HS-5 (cell line): Measurements from ENCODE around the gene ANTXR2.
"Not testable (repeated sequence)": the region's sequence is repeated elsewhere in the genome, so short reads cannot be mapped to it uniquely, and the experiment has no call there.

Source experiments
- DNase-seq: peaks from one replicate; pipeline ENCODE4 v3.0.0-alpha.2; 2012; ENCODE audit warnings: low read depth

ANTXR2 gene

DNA sequence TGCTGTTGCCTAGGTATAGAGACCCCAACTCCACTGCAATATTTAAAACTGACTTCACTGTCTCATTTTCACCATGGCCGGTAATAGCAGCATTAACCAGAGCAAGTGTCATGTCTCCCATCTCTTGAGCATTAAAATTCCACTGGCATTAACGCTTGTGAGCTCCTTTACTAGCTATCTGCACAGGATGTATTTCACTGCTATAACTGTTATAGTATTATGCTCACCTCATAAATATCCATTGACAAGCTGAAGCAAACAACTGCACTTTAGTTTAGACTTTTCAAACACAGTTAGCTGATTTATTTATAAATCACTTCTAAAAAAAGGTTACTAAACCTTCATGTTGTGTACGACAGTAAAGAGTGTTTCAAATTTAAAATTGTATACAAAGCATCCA, 157.8 kb downstream of the ANTXR2 start:
- no peak for DNase-seq

DNA sequence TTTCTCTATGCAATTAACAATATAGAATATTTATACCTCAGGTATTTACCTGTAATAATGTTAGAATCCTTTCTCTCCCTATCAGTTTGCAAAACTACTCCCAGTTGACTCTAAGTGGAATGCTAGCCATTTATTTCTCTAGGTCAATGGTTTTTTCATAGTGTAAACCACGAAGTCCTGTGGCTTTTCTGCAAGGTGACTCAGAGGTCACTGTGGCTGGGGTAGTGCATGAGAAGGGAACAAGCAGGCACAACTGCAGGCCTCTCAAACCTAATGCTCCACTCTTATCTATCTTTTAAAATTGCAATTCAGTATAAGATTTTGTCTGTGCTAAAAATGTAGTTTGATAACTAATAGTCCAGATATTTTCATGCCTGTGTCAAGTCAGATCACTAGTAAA, 159.4 kb downstream of the ANTXR2 start:
- peak; percentile 6 for DNase-seq

DNA sequence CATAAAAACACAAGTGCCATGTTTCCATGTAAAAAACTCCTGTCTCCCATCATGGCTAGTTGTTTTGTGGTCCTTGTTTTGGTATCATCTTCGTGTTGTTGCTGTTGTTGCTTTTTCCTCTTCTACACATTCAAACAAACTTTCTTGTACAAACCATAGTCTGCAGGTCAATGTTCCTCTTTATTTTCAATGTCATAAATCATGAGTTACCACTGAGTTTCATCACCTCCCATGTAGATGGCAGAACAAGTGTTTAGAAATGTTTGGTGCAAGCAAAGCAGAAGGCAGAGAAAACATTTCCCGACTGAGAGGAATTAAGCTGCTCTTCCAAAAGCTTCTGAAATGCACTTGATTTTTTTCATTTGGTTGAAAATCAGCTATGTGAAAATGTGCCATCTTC, 166.0 kb downstream of the ANTXR2 start:
- no peak for DNase-seq

DNA sequence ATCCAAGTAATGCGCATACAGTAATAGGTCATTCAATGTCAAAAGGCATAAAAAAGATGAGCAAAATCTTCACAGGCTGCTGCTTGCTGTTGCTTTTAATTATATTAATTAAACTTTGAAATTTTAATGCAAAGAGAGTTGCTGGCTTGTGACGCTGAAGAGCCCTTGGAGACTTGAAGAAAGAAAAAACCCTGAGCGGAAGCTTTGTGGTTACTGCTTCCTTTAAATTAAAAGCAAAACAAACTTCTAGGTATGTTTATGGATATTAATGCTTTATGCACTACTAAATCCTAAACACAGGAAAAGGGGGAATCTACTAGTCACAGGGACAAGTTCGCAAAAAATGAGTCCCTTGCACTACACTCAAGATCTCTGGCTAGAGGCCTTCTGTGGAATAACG, 166.7 kb downstream of the ANTXR2 start:
- no peak for DNase-seq

DNA sequence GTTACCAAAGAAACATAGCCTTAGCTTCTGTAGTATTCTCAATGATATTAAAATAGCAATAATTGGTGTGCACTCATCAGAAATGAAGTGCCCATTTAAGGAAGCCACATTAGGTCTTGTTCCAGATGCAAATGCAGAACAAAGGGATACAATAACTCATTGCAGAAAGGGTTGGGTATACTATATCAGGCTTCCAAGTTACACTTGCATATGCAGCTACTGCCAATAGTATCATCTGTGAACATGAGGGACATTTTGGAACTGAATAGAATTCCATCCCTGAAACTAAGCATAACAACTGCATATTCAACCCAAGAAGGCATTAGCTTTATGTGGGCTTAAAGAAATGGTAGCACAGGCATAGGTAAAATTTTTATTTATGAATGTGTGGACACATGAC, 167.8 kb downstream of the ANTXR2 start:
- DNase-seq, result no peak

DNA sequence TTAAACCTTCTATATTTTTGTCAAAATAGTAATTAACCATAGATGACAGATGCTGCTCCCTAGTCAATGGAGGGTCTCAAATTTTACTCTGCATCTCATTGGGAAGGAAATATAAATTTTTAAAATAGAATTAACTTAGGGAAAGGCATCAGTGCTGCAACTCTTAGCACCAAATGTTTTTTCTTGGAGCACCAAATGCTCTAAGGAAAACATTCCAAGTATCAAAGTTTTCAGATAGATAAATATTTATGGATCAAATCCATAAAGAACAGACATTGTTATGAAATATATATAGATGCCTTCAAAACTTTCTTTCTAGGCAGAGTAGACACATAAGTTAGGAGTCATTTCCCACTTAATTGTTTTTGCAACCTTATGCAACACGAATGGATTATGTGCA, 168.7 kb downstream of the ANTXR2 start:
- no peak for DNase-seq

DNA sequence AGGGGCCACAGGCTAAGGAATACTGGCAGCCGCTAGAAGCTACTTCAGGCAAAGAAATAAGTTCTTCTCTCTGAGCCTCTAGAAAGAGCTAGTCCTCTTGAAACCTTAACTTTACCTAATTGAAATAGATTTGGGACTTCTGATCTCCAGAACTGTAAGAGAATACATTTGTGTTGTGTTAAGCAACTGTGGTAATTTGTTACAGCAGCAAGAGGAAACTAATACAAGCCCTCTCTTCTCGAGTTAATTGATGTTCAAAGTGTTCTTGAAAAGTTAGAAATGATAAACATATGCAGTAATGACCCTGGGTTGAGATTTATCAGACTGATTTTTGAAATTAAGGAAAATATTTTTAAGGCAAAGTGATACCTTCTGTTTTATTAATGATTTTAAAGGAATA, 172.8 kb downstream of the ANTXR2 start:
- no peak for DNase-seq

DNA sequence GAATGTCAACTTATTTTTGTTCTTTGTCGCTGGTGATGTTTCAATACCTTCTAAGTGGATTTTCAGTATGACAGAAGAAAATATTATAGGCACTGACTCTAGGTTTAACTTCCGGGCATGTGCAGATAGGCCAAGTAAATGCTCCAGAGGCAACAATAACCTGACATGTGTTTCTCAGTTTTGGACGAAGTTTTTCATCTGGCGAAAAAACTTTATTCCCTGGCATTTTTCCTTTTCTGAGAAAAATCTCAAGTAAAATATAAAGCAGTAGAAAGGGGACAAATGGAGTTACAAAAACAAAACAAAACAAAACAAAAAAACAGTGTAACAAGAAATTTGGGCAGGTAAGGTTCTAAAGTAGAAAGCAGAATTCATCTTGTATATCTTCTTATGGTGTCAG, 173.5 kb downstream of the ANTXR2 start:
- no peak for DNase-seq

DNA sequence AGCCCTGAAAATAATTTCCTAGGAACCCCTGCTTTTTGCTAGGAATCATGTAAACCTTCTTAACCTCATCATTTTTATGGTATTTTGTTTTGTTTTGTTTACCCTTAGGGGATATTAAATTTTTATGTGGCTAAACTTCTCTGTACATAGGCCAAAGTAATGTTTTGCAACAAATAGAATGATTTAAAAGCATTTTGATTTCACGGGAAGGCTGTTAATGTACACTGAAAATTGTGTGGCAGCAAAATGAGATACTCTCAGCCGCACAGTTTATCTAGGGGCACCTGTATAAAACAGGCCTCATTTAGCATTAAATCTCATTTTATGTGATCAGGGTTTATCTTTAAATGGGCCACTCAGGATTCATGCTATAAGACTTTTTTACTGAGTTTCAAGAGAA, 175.0 kb downstream of the ANTXR2 start:
- DNase-seq, result no peak

DNA sequence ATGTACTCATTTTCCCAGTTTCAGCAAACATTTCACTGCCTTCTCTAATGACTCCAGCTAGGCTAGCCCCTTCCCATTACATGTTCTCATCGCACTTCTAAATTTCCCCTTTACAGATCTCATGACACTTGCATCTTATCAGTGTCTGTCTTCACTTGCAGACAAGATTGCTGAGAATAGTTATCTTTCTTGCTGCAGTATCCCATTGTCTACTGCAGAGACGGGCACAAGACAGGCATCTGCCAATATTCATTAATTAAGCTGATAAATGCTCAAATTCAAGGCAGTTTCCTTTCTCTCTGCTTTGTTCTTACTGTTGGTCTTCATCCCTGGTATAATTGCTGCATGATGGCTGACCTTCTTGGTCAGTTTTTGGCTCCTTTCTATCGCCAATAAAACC, 175.9 kb downstream of the ANTXR2 start:
- no peak for DNase-seq

DNA sequence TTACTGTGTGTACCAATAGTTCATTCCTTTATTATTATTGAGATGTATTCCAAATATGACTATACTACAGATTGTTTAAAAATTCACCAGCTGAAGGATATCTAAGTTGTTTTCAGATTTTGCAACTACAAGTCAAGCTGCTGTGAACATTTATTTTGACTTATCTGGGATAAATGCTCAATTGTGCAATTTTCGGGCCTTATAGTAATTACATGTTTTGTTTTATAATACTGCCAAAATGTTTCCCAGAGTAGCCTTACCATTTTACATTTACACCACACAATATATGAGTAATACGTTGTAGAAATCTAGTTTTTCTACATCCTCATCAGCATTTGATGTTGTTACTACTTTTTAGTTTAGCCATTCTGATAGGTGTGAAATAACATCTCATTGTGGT, 179.6 kb downstream of the ANTXR2 start:
- no peak for DNase-seq

DNA sequence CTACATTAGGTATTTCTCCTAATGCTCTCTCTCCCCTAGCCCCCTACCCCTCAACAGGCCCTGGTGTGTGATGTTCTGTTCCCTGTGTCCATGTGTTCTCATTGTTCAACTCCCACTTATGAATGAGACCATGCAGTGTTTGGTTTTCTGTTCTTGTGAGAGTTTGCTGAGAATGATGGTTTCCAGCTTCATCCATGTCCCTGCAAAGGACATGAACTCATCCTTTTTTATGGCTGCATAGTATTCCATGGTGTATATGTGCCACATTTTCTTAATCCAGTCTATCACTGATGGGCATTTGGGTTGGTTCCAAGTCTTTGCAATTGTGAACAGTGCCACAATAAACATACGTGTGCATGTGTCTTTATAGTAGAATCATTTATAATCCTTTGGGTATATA, 184.0 kb downstream of the ANTXR2 start:
- DNase-seq, result not testable (repeated sequence)

DNA sequence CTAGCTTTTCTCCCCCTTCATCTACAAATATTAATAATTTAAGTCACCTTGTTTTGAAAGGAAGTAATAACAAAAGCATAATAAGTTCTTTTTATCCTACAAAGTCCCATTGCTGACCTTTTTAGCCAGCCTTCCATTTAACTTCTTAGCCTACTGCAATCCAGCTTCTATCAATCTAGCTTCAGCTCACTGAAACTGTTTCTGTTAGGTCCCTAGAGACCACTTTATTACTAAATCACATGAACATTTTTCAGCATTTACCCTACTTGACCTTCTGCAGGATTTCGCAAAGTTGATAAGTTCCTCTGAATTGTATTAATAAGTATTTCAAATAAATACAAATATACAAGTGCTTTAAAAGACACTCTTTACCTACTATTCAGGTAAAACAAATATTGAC, 186.5 kb downstream of the ANTXR2 start:
- DNase-seq, result no peak

DNA sequence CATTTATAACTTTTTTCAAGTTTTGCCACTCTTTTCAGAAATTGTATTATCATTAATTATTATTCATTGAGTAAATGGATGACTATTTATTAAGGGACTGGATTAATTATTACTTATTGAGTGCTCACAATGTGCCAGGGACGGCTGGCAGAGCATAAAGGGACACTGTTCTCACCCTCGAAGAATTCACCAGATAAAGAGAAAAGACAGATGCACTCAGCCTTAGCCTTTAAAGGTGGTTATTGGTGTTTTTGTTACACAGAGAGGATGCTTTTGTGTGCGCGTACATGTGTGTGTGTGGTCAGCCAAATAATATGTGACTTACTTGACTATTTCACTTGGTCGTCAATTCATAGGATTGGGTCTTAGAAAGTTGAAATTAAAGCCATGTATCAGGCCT, 187.0 kb downstream of the ANTXR2 start:
- DNase-seq, result no peak

DNA sequence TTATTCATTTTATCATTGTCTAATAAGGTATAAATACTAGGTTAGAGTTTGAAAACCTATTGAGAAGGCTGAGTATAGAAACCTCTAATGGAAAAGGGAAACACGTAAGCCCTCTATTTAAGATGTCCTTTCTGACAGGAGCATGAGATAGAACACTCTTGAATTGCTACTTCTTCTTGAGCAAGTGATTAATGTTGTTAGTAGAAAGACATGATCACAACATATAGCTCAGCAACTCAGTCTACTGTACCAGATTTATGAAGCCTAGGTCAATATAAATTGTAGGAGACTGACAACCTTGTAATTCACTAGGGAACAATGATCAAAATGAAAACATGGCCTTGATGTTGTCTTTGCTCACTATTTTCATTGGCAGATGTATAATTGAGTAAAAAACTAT, 189.7 kb downstream of the ANTXR2 start:
- DNase-seq, result no peak

DNA sequence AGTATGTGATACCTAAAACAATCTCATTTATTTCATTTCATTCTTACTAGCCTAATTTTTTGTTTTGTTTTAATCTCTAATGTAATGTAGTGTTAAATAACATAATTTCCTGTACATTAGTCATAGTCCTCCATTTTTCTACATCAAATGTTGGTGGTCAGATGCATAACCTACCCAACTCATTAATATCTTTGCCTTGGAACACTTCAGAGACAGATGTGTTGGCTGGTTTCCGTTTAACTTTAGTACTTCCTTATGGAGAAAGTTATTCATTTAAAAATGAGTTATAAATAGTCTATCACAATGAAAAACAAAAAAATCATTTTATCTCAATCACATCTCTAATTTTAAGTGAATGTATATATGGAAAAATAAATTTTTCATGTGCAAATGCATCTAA, 190.2 kb downstream of the ANTXR2 start:
- no peak for DNase-seq

DNA sequence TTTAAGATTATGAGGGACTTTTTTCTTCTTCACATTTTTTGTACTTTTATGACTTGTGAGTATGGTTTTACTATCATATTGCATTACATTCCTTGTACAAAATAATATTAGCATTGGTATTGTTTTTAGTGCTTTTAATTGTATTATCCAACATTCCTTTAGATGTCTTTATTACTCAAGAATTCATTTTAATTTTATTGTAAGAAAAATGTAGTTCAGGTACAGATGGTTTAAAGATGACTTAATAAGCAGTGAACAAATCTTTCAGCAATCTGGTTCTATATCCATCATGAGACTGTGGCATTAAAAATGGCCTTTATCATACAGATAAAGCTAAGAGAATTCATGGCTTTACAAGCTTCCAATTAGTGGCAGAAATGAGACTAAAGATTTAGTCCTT, 191.6 kb downstream of the ANTXR2 start:
- no peak for DNase-seq

DNA sequence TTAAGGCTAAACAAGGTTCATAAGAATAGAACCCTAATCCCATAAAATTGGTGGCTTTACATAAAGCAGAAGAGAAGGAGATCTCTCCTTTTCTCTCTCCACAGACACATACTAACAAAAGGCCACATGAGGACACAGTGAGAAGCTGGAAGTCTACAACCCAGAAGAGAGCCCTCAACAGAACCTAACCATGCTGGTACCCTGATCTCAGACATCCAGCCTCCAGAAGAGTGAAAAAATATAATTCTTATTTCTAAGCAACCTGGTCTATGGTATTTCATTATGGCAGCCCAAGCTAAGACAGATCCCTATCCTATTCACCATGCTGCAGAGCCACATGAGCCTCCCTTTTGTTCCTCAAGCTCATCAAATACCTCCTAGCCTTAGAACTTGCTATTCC, 195.5 kb downstream of the ANTXR2 start:
- no peak for DNase-seq

DNA sequence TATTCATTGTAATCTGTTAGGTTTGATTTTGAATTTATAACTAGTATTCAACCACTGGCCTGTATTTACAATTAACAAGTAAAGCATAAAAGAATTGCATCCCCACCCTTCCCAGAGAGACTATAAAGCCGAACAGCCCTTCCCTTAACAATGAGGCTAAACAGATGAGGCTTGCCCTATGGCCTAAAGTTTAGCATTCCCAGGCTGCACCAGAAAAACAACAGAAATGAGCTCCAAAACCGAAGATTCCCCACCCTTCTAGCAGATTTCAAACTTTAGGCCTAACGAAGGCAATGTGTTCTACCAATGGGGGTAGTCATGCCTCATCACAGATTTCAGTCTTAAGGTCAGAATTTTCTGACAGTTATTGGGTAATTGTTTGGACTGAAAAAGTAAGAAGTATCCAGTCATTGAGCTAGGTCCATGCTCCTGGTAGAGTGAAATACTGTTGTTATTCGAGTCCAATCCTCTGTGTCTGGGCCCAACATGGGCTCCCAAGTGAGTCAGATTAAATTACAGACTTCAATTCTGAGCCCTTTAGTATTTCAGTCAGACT, 197.6 kb downstream of the ANTXR2 start:
- DNase-seq, result no peak

DNA sequence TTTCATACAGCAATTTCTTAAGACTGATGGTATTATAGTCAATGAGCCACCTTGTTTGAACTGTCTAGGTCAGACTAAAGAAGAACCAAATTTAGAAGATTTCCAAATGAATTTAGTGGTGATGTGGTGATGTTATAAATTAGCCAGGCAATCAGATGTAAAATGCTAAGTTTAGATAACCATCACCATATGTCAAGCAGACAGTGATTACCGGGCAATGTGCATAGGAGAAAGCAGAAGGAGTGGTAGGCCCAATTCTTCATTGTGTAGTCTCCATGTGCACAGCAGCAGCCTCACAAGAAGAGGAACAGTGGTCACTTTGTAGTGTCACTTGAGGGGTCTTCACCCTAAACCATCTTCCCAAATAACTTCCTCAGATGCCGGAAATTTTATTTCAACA, 198.8 kb downstream of the ANTXR2 start:
- DNase-seq, result no peak

DNA sequence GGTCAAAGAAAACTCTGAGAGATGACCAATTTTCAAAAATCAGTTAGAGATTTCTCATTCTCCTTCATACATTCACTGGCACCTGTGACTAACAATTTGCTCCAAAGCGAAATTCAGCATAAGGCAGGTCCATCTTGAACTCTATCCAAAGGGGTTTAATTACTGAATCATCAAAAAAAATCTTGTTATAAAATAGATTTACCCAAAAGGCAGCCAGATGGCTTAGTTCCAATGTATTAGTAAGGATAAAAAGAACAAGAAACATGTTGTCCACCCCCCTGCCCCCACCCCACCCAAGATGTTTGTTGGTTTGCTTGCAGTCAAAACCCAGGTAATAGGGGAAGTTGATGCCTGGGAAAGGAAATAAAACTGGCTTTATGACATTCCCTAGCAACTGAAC, 200.3 kb downstream of the ANTXR2 start:
- no peak for DNase-seq

DNA sequence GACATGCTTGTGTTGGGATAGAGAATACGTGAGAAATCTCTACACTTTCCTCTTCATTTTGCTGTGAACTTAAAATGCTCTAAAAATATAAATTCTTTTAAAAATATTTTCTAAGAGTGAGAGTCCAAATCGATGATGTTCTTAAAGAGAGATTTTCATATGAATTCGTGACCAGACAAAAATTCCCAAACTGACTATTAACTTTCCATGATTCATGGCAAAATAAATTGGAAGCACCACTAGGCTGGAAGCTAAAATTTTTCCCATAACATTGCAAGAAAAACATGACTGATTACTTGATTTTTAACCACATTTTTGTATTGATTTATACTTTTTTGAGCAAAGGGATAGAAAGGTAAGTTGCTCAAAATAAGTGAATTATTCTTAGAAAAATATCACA, 201.1 kb downstream of the ANTXR2 start:
- no peak for DNase-seq

DNA sequence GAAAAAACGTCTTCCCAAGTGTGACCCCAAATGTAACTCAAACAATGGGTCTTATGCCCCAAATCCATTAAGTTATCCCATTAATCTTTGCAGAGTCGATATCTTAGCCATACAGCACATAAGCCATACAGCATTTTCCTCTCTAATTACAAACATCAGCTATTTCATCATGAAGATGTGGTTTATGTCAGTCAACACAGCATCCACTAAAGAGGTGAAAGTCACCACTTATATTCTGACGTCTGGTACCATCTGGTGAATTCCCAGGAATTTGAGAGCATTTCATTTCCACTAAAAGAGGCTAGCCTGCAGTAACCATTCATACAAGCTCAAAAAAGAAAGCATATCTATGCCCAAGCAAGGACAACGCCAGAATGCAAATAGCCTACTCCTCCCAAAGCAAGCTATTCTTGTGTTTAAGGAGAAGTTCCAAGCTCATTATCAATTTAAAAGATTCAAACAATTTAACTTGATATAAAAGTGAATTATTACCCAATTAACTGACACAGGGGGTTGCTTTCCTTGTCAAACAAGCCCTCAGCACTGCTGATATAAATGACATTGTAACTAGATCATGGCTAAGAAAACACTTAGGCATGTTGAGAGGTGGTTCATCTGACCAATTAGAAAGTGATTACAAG, 203.3 kb downstream of the ANTXR2 start:
- DNase-seq, result no peak

DNA sequence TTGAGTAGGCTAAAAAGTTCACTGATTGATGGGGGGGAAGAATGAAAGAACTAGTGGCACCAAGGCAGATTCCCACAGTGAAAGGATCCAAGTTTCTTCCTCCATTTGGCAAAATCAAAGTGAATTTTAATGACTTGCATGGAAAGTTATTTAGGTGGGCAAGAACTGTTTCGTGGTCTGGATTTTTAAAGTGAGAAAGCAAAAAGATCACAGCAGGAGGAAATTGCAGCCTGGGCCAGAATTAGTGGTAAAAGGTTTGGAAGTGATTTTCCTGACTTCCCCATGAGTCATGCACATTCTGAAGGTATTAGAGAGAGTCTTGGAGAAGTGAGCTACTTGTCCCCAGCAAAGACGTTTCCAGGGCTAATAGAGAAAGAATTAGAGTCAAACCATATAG, 207.8 kb downstream of the ANTXR2 start:
- DNase-seq, result peak; percentile 28
